Upper lobe of left lung (tissue), 6 donors: ENCODE data around the gene FBXL17. TPM values are rescaled to one million over a fixed set of nuclear protein-coding genes. Genes with fewer than 3 reads are reported as not detected.

Experiments used
- ATAC-seq, 2 donors: fragments of 200-7000 bp; cut with Tn5 transposase; one replicate each; pipeline ENCODE4 v1.9.1; 2022; ENCODE audit warnings: mild to moderate bottlenecking in 2 of 2, moderate library complexity in 2 of 2; ENCODE audit not compliant: low FRiP score in 2 of 2
- DNase-seq, 2 donors: peaks; one replicate each; pipeline ENCODE4 v3.0.0-alpha.2; 2019 to 2020
- H3K27ac ChIP-seq, 4 donors: fragments of 200-600 bp; sonication (generic); one replicate each; pipeline ENCODE4 v1.5.1; 2016 to 2019
- H3K27me3 ChIP-seq, 4 donors: fragments of 200-600 bp; sonication (generic); one replicate each; pipeline ENCODE4 v1.5.1; 2017 to 2019
- H3K36me3 ChIP-seq, 4 donors: fragments of 200-600 bp; sonication (generic); one replicate each; pipeline ENCODE4 v1.5.1; 2016 to 2019
- H3K4me1 ChIP-seq, 4 donors: fragments of 200-600 bp; sonication (generic); one replicate each; pipeline ENCODE4 v1.5.1; 2018 to 2019
- H3K4me3 ChIP-seq, 4 donors: fragments of 200-600 bp; sonication (generic); one replicate each; pipeline ENCODE4 v1.5.1; 2017 to 2019; ENCODE audit warnings: mild to moderate bottlenecking in 2 of 4, moderate library complexity in 1 of 4
- H3K9me3 ChIP-seq, 4 donors: fragments of 200-600 bp; sonication (generic); one replicate each; pipeline ENCODE4 v1.5.1; 2018 to 2019
- EP300 ChIP-seq, 4 donors: sonication (generic); formaldehyde crosslinking; IDR thresholded peaks; one replicate each; pipeline ENCODE4 v1.5.1; 2017; ENCODE audit warnings: antibody characterized with exemption in 4 of 4, control low read depth in 2 of 4
- POLR2A ChIP-seq, 4 donors: fragments of 450-650 bp; IDR thresholded peaks; one replicate each; pipeline ENCODE4 v1.5.1; 2016 to 2017; ENCODE audit warnings: antibody characterized with exemption in 4 of 4, mild to moderate bottlenecking in 2 of 4
- POLR2AphosphoS5 ChIP-seq, 2 donors: sonication (generic); formaldehyde crosslinking; IDR thresholded peaks; one replicate each; pipeline ENCODE4 v1.5.1; 2017; ENCODE audit warnings: antibody characterized with exemption in 2 of 2
- WGBS, 2 donors: methylation state at CpG; one replicate each; pipeline ENCODE4 v1.1.5; 2017 to 2018; 5-methylcytosine and 5-hydroxymethylcytosine counted together
- total RNA-seq, 6 donors: library from RNA; depleted of rRNA in 4 of 6; stranded (reverse); fragments of >200 nt in 4 of 6; gene quantifications; one replicate each; pipeline versions ENCODE4 v1.1.0 to v1.2.1, GENCODE V29; 2016 to 2021
- TF ChIP-seq, protein P1 (sequence below), 6 experiments: fragments of 450-650 bp in 4 of 6; fragments of 200-600 bp in 2 of 6; sonication (generic) in 2 of 6; IDR thresholded peaks; one replicate each; pipeline ENCODE4 v1.5.1; 2016 to 2019; ENCODE audit warnings: antibody characterized with exemption in 6 of 6
- donor health status: DM: no; HTN: no; CAD: no; lungs with moderate emphysema.
- donor health status: DM: no; HTN: yes; CAD: no; lungs with severe emphysema.

Gene FBXL17
- total RNA-seq, 6 donors from 2014 or later: 10.0 to 47.1 (median 16.9) TPM

DNA sequence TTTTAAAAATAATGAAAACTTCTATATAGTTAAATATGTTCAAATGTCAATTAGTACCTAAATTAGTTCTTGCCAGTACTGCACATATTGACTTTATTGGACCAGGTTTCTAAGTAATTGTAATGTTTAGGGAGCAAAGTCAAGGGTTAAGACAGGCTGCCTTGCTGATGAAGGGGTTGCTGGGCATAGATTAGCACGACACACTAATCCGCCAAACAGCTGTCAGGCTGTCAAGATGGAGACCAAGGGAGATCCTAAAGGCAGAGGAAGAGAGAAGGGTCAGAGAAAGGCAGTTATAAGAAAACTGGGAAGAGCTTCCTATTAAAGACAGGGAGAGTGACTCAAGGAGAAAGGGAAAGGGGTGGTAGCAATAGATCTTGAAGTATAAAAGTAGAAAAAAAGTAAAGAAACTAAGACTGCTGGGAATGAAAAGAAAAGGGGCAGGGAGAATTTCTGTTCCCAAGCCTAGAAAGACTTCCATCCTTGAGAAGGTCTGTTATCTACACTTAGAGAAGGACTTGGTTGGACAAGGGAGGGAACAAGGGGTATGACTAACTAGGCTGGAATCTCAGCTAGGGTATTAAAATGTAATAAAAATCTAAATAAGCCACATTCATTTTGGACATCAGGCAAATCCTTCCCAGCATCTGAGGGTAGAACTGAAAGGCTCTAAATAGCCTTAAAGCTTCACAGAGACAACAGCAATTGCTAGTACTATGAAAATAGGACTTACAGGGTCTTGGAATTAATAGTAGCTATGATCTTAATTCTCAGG, 188.7 kb downstream of the FBXL17 start:
- ATAC-seq: no peak
- no peak for DNase-seq
- no peaks in the 10 kb centered on the region for H3K36me3 ChIP-seq
- no peak overlapping the region for H3K27ac ChIP-seq
- TF ChIP-seq EP300 (IDR thresholded peaks at IDR 0.05) (no peak), POLR2AphosphoS5 (IDR thresholded peaks at IDR 0.05) (no peak), POLR2A (IDR thresholded peaks at IDR 0.05) (no peak)
- TF ChIP-seq, protein P1, sequence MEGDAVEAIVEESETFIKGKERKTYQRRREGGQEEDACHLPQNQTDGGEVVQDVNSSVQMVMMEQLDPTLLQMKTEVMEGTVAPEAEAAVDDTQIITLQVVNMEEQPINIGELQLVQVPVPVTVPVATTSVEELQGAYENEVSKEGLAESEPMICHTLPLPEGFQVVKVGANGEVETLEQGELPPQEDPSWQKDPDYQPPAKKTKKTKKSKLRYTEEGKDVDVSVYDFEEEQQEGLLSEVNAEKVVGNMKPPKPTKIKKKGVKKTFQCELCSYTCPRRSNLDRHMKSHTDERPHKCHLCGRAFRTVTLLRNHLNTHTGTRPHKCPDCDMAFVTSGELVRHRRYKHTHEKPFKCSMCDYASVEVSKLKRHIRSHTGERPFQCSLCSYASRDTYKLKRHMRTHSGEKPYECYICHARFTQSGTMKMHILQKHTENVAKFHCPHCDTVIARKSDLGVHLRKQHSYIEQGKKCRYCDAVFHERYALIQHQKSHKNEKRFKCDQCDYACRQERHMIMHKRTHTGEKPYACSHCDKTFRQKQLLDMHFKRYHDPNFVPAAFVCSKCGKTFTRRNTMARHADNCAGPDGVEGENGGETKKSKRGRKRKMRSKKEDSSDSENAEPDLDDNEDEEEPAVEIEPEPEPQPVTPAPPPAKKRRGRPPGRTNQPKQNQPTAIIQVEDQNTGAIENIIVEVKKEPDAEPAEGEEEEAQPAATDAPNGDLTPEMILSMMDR (IDR thresholded peaks at IDR 0.05): no peak
- no peaks in the 10 kb centered on the region for H3K4me1 ChIP-seq
- no peaks in the 10 kb centered on the region for H3K9me3 ChIP-seq
- WGBS, 2 donors: 82 to 91% methylated on average over 2 of the region's 2 CpGs
- no peaks in the 10 kb centered on the region for H3K27me3 ChIP-seq
- H3K4me3 ChIP-seq: no peak overlapping the region

DNA sequence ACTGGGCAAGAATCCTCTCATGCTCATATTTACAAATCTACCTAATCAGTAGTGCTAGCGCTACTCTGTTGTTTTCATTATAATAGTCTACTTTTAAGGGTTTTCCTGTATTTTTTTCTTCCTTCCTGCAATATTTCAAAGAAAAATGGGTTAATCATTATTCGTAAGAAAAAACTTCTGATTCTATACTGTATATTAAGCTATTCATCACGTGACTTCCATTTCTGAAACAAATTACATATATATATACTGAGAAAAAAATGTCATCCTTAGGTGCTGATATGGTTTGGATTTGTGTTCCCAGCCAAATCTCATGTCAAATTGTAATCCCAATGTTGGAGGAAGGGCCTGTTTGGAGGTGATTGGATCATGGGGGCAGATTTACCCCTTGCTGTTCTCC, 197.0 kb downstream of the FBXL17 start:
- no peak overlapping the region for H3K27ac ChIP-seq
- no peaks in the 10 kb centered on the region for H3K4me1 ChIP-seq
- no peaks in the 10 kb centered on the region for H3K36me3 ChIP-seq
- H3K4me3 ChIP-seq: no peak overlapping the region
- H3K9me3 ChIP-seq: no peaks in the 10 kb centered on the region
- TF ChIP-seq, protein P1 (IDR thresholded peaks at IDR 0.05): no peak
- TF ChIP-seq POLR2A (IDR thresholded peaks at IDR 0.05) (no peak), POLR2AphosphoS5 (IDR thresholded peaks at IDR 0.05) (no peak), EP300 (IDR thresholded peaks at IDR 0.05) (no peak)
- DNase-seq: no peak
- ATAC-seq: no peak
- no peaks in the 10 kb centered on the region for H3K27me3 ChIP-seq
- 84 to 93% methylated on average over 3 of the region's 3 CpGs for WGBS, 2 donors

DNA sequence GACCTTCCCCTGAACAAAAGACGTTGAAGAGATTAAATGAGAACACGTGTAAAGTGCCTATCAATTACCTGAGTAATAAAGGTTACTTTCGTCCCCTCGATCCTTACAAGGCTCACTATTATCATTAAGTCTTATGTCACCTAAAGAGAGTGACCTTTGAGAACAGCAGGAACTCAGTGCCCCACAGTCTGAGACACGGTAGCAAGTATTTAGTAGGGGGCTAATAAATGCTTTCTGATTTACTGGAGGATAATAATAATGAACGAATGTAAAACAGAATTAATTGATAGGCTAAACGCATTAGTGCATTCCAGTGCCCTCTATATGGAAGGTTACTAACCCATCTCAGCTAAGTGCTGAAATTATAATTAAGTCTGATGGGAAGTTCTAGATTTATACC, 199.9 kb downstream of the FBXL17 start:
- H3K4me3 ChIP-seq: no peak overlapping the region

DNA sequence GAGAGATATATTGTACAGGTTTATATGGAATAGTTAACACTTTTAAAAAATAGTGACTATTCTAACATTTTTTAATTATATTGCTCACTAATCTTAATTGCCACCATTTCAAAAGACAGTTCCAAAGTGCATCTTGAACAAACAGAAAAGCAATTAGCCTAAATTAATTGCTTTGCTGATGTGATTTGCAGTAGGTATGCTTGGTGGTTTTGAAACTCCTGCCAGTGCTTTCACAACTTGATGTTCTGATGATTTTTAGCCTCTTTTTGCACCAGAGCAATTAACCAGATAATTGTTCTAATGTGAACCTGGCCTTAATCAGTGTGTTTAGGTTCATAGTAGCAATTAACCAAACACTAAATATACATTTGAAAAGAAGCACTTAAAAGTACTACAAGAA, 207.6 kb downstream of the FBXL17 start:
- no peaks in the 10 kb centered on the region for H3K36me3 ChIP-seq
- no peak for ATAC-seq
- H3K9me3 ChIP-seq: no peaks in the 10 kb centered on the region
- TF ChIP-seq EP300 (IDR thresholded peaks at IDR 0.05) (no peak), POLR2A (IDR thresholded peaks at IDR 0.05) (no peak), POLR2AphosphoS5 (IDR thresholded peaks at IDR 0.05) (no peak)
- TF ChIP-seq, protein P1 (IDR thresholded peaks at IDR 0.05): no peak
- no peaks in the 10 kb centered on the region for H3K4me1 ChIP-seq
- H3K27me3 ChIP-seq: no peaks in the 10 kb centered on the region
- no peak overlapping the region for H3K27ac ChIP-seq
- no peak for DNase-seq
- no peak overlapping the region for H3K4me3 ChIP-seq

More for the DNA sequence above, 199.9 kb downstream of the FBXL17 start:
- Histone ChIP-seq H3K4me1 (no peaks in the 10 kb centered on the region), H3K36me3 (no peaks in the 10 kb centered on the region), H3K27me3 (no peaks in the 10 kb centered on the region), H3K9me3 (no peaks in the 10 kb centered on the region), H3K27ac (no peak overlapping the region)
- DNase-seq: no peak
- TF ChIP-seq POLR2AphosphoS5 (IDR thresholded peaks at IDR 0.05): no peak
- TF ChIP-seq, protein P1 (IDR thresholded peaks at IDR 0.05): no peak
- no peak for TF ChIP-seq EP300 (IDR thresholded peaks at IDR 0.05)
- no peak for TF ChIP-seq POLR2A (IDR thresholded peaks at IDR 0.05)
- ATAC-seq: no peak
- WGBS, 2 donors: 81 to 88% methylated on average over 7 of the region's 7 CpGs

DNA sequence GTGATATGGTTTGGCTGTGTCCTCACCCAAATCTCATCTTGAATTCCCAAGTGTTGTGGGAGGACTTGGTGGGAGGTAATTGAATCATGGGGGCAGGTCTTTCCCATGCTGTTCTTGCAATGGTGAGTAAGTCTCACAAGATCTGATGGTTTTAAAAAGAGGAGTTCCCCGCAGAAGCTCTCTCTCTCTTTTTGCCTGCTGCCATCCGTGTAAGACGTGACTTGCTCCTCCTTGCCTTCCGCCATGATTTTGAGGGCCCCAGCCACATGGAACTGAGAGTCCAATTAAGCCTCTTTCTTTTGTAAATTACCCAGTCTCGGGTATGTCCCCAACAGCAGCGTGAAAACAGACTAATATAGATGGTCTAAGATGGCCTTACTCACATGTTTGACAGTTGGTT, 210.1 kb downstream of the FBXL17 start:
- no peak for ATAC-seq

More for the DNA sequence above, 210.1 kb downstream of the FBXL17 start:
- H3K27ac ChIP-seq: no peak overlapping the region
- no peaks in the 10 kb centered on the region for H3K4me1 ChIP-seq
- WGBS, 2 donors: 96 to 97% methylated on average over 6 of the region's 6 CpGs
- no peaks in the 10 kb centered on the region for H3K36me3 ChIP-seq
- H3K27me3 ChIP-seq: no peaks in the 10 kb centered on the region
- no peak for TF ChIP-seq POLR2A (IDR thresholded peaks at IDR 0.05)
- TF ChIP-seq, protein P1 (IDR thresholded peaks at IDR 0.05): no peak
- TF ChIP-seq EP300 (IDR thresholded peaks at IDR 0.05): no peak
- TF ChIP-seq POLR2AphosphoS5 (IDR thresholded peaks at IDR 0.05): no peak
- H3K9me3 ChIP-seq: no peaks in the 10 kb centered on the region
- H3K4me3 ChIP-seq: no peak overlapping the region
- no peak for DNase-seq
